ENCODE measurements around the gene RBM15B. TPM values are rescaled to one million over a fixed set of nuclear protein-coding genes. Genes with fewer than 3 reads are reported as not detected.

RBM15B gene
- total RNA-seq, 1 experiment from 2014 or later: 61.1 TPM

- H3K4me3 Mint-ChIP-seq: no peak overlapping the region
- no peak overlapping the region for H3K9ac ChIP-seq (ENCODE audit: extremely low read depth, insufficient read length, low read length)
- H3K14ac ChIP-seq (ENCODE audit: insufficient read depth, low read length): no peak overlapping the region; the same call in 1 of the 2 replicates
- no peaks in the 10 kb centered on the region for H3K9me3 Mint-ChIP-seq
- no peaks in the 10 kb centered on the region for H3K79me2 ChIP-seq (ENCODE audit: insufficient read depth, low read length)
- WGBS (ENCODE audit: extremely low coverage, insufficient read length, low lambda C conversion rate): no CpG with 5 or more reads among the region's 8 CpGs
- no peak overlapping the region for H4K8ac ChIP-seq (replicated peaks; ENCODE audit: insufficient read length, low read depth, low read length)
- peaks cover 0 to 9% (median 5%) of the 10 kb centered on the region in 3 experiments; a peak in 5 of 7 replicates for H3K36me3 Mint-ChIP-seq (ENCODE audit: insufficient read depth in 1 of 3, low read depth in 3 of 3)
- no peak overlapping the region for H2AK5ac ChIP-seq (ENCODE audit: insufficient read length, low read length)
- H3K23me2 ChIP-seq (ENCODE audit: insufficient read length, low read depth, low read length, poor library complexity, severe bottlenecking): peaks cover 4% of the 10 kb centered on the region
- no peak overlapping the region for H3K27ac ChIP-seq (ENCODE audit: insufficient read length, low read depth, low read length)
- H2BK20ac ChIP-seq (ENCODE audit: low read depth, low read length, poor library complexity, severe bottlenecking): no peak overlapping the region
- no peak overlapping the region for H3K56ac ChIP-seq (ENCODE audit: insufficient read length, low read depth, low read length)
- no peaks in the 10 kb centered on the region for H3K27me3 Mint-ChIP-seq (ENCODE audit: low read depth)
- peaks cover 12 to 14% of the 10 kb centered on the region in 2 experiments for H3K4me1 Mint-ChIP-seq
- no peak overlapping the region for H2BK12ac ChIP-seq (ENCODE audit: insufficient read length, low read depth, low read length)
- H4K20me1 ChIP-seq (ENCODE audit: control insufficient read depth, insufficient read depth, insufficient read length): no peaks in the 10 kb centered on the region
- H3K27me3 ChIP-seq (ENCODE audit: insufficient read depth, low read length): no peaks in the 10 kb centered on the region
- H2AFZ ChIP-seq (ENCODE audit: low read length): no peak overlapping the region
- no peak overlapping the region for H2BK5ac ChIP-seq (ENCODE audit: insufficient read length, low read length)
- no peak overlapping the region for H3K4ac ChIP-seq (ENCODE audit: low read depth, low read length)
- no peak for TF ChIP-seq CTCF (conservative IDR thresholded peaks at IDR 0.05)
- H3K4me2 ChIP-seq (ENCODE audit: insufficient read depth, insufficient read length, low read length): no peak overlapping the region
- no peak overlapping the region for H3K18ac ChIP-seq (ENCODE audit: insufficient read length, low read depth, low read length)
- H2BK120ac ChIP-seq (ENCODE audit: low read depth, low read length, poor library complexity, severe bottlenecking): no peak overlapping the region
- H3K9me3 ChIP-seq (ENCODE audit: control insufficient read depth, low read depth, low read length): no peaks in the 10 kb centered on the region
- no peak overlapping the region for H2BK15ac ChIP-seq (ENCODE audit: low read depth, low read length)
- no peak overlapping the region for H3K23ac ChIP-seq (ENCODE audit: insufficient read length, low read depth, low read length)
- H3K27ac Mint-ChIP-seq: peak overlapping the region in 2 of 3 experiments; percentile 34 to 80; a peak in 3 of 7 replicates
- H4K5ac ChIP-seq (ENCODE audit: insufficient read length, low read depth, low read length): no peak overlapping the region
- H3K4me1 ChIP-seq (ENCODE audit: insufficient read depth, low read length): no peaks in the 10 kb centered on the region
- no peak overlapping the region for H4K91ac ChIP-seq (ENCODE audit: insufficient read length, low read depth, low read length)
- no peak for DNase-seq
- H3K79me1 ChIP-seq (ENCODE audit: insufficient read depth, low read depth, low read length, poor library complexity, severe bottlenecking): no peaks in the 10 kb centered on the region
- no peak overlapping the region for H3T11ph ChIP-seq (ENCODE audit: low read length)
Observed at GRCh38 chr3:51379301-51379700, 11.8 kb upstream of the RBM15B start.
